ENCODE data around the gene HIPK1. TPM values are rescaled to one million over a fixed set of nuclear protein-coding genes. Genes with fewer than 3 reads are reported as not detected.
A peak's percentile ranks its signal among the peaks of the same experiment; 100 is the strongest.

HIPK1 gene
- total RNA-seq, 1 donor from 2014 or later, result 108 TPM

GRCh38 chr1:113901191-113901590 lies 27.9 kb upstream of the HIPK1 start:
- peaks cover 70% of the 10 kb centered on the region for H3K36me3 Mint-ChIP-seq (ENCODE audit: low read depth)
- DNase-seq (ENCODE audit: low spot score), result no peak
- H3K4me1 Mint-ChIP-seq (ENCODE audit: low read depth), result peaks cover 50% of the 10 kb centered on the region
- peak overlapping the region; percentile 41 for H3K27ac Mint-ChIP-seq
- no peaks in the 10 kb centered on the region for H3K27me3 Mint-ChIP-seq (ENCODE audit: low read depth)
- H3K9me3 Mint-ChIP-seq, result no peaks in the 10 kb centered on the region
- intact Hi-C loops (cut with micrococcal nuclease), result no loop called here
- H3K4me3 Mint-ChIP-seq (ENCODE audit: low read depth), result no peak overlapping the region

GRCh38 chr1:113903501-113904292 lies 25.4 kb upstream of the HIPK1 start:
- intact Hi-C loops (cut with micrococcal nuclease), result no loop called here
- Mint-ChIP-seq H3K4me3 (ENCODE audit: low read depth) (peak overlapping the region; percentile 99), H3K36me3 (ENCODE audit: low read depth) (peaks cover 66% of the 10 kb centered on the region), H3K27me3 (ENCODE audit: low read depth) (no peaks in the 10 kb centered on the region), H3K27ac (peak overlapping the region; percentile 97), H3K9me3 (no peaks in the 10 kb centered on the region), H3K4me1 (ENCODE audit: low read depth) (peaks cover 57% of the 10 kb centered on the region)
- DNase-seq (ENCODE audit: low spot score), result no peak

- H3K9me3 Mint-ChIP-seq, result no peaks in the 10 kb centered on the region
- peak overlapping the region; percentile 99 for H3K4me3 Mint-ChIP-seq (ENCODE audit: low read depth)
- DNase-seq (ENCODE audit: low spot score), result no peak
- H3K27me3 Mint-ChIP-seq (ENCODE audit: low read depth), result no peaks in the 10 kb centered on the region
- intact Hi-C loops (cut with micrococcal nuclease), result no loop called here
- peaks cover 65% of the 10 kb centered on the region for H3K36me3 Mint-ChIP-seq (ENCODE audit: low read depth)
- H3K27ac Mint-ChIP-seq, result peak overlapping the region; percentile 97
- H3K4me1 Mint-ChIP-seq (ENCODE audit: low read depth), result peaks cover 60% of the 10 kb centered on the region
These were observed 24.8 kb upstream of the HIPK1 start for GRCh38 chr1:113904293-113904673.

GRCh38 chr1:113904674-113905434 lies 24.3 kb upstream of the HIPK1 start, which contains the start of the genes AP4B1 and DCLRE1B:
AP4B1 (minus strand) TSS chr1:113904799; CDS start chr1:113904717, 82 bp downstream.
DCLRE1B (plus strand) TSS chr1:113905326; CDS start chr1:113905587, 261 bp downstream.
- H3K4me3 Mint-ChIP-seq (ENCODE audit: low read depth), result peak within 1 kb of the TSS; percentile 99
- H3K4me1 Mint-ChIP-seq (ENCODE audit: low read depth), result peaks cover 59% of the 10 kb centered on the region
- no peaks in the 10 kb centered on the region for H3K9me3 Mint-ChIP-seq
- no peaks in the 10 kb centered on the region for H3K27me3 Mint-ChIP-seq (ENCODE audit: low read depth)
- intact Hi-C loops (cut with micrococcal nuclease), result loop anchor here (1.0 kb wide), 4 partner anchors 24 to 93 kb away; partner anchors contain the start of genes HIPK1, PTPN22 and RSBN1
- peak; percentile 99 for DNase-seq (ENCODE audit: low spot score)
- H3K27ac Mint-ChIP-seq, result peak within 1 kb of the TSS; percentile 97
- H3K36me3 Mint-ChIP-seq (ENCODE audit: low read depth), result peaks cover 67% of the 10 kb centered on the region

GRCh38 chr1:113905435-113905861 lies 23.7 kb upstream of the HIPK1 start:
- Mint-ChIP-seq H3K9me3 (no peaks in the 10 kb centered on the region), H3K4me1 (ENCODE audit: low read depth) (peaks cover 59% of the 10 kb centered on the region), H3K36me3 (ENCODE audit: low read depth) (peaks cover 67% of the 10 kb centered on the region), H3K27ac (peak overlapping the region; percentile 97), H3K27me3 (ENCODE audit: low read depth) (no peaks in the 10 kb centered on the region), H3K4me3 (ENCODE audit: low read depth) (peak overlapping the region; percentile 99)
- intact Hi-C loops (cut with micrococcal nuclease), result loop anchor here (1.0 kb wide), 4 partner anchors 24 to 93 kb away; partner anchors contain the start of genes HIPK1, PTPN22 and RSBN1
- no peak for DNase-seq (ENCODE audit: low spot score)

GRCh38 chr1:113912594-113913311 lies 16.4 kb upstream of the HIPK1 start:
- H3K36me3 Mint-ChIP-seq (ENCODE audit: low read depth), result peaks cover 58% of the 10 kb centered on the region
- peaks cover 25% of the 10 kb centered on the region for H3K4me1 Mint-ChIP-seq (ENCODE audit: low read depth)
- H3K4me3 Mint-ChIP-seq (ENCODE audit: low read depth), result no peak overlapping the region
- intact Hi-C loops (cut with micrococcal nuclease), result no loop called here
- no peak overlapping the region for H3K27ac Mint-ChIP-seq
- H3K27me3 Mint-ChIP-seq (ENCODE audit: low read depth), result no peaks in the 10 kb centered on the region
- no peaks in the 10 kb centered on the region for H3K9me3 Mint-ChIP-seq
- no peak for DNase-seq (ENCODE audit: low spot score)

- Mint-ChIP-seq H3K4me3 (ENCODE audit: low read depth) (no peak overlapping the region), H3K9me3 (no peaks in the 10 kb centered on the region), H3K4me1 (ENCODE audit: low read depth) (peaks cover 26% of the 10 kb centered on the region), H3K27ac (no peak overlapping the region), H3K27me3 (ENCODE audit: low read depth) (no peaks in the 10 kb centered on the region), H3K36me3 (ENCODE audit: low read depth) (peaks cover 53% of the 10 kb centered on the region)
- DNase-seq (ENCODE audit: low spot score), result no peak
- intact Hi-C loops (cut with micrococcal nuclease), result no loop called here
These were observed 15.8 kb upstream of the HIPK1 start for GRCh38 chr1:113913312-113913668.

- Mint-ChIP-seq H3K27ac (no peak overlapping the region), H3K4me3 (ENCODE audit: low read depth) (no peak overlapping the region), H3K27me3 (ENCODE audit: low read depth) (no peaks in the 10 kb centered on the region), H3K9me3 (no peaks in the 10 kb centered on the region), H3K36me3 (ENCODE audit: low read depth) (peaks cover 45% of the 10 kb centered on the region), H3K4me1 (ENCODE audit: low read depth) (peaks cover 22% of the 10 kb centered on the region)
- intact Hi-C loops (cut with micrococcal nuclease), result no loop called here
- DNase-seq (ENCODE audit: low spot score), result no peak
These were observed 15.0 kb upstream of the HIPK1 start for GRCh38 chr1:113913887-113914664.

GRCh38 chr1:113916974-113917373 lies 12.2 kb upstream of the HIPK1 start:
- H3K27me3 Mint-ChIP-seq (ENCODE audit: low read depth), result no peaks in the 10 kb centered on the region
- no peak overlapping the region for H3K4me3 Mint-ChIP-seq (ENCODE audit: low read depth)
- H3K4me1 Mint-ChIP-seq (ENCODE audit: low read depth), result peaks cover 11% of the 10 kb centered on the region

GRCh38 chr1:113917400-113918082 lies 11.6 kb upstream of the HIPK1 start:
- Mint-ChIP-seq H3K4me1 (ENCODE audit: low read depth) (peaks cover 11% of the 10 kb centered on the region), H3K27me3 (ENCODE audit: low read depth) (peaks cover under 1% of the 10 kb centered on the region), H3K9me3 (no peaks in the 10 kb centered on the region), H3K27ac (no peak overlapping the region), H3K36me3 (ENCODE audit: low read depth) (peaks cover 16% of the 10 kb centered on the region), H3K4me3 (ENCODE audit: low read depth) (no peak overlapping the region)
- no peak for DNase-seq (ENCODE audit: low spot score)
- intact Hi-C loops (cut with micrococcal nuclease), result no loop called here

More at GRCh38 chr1:113916974-113917373, 12.2 kb upstream of the HIPK1 start:
- H3K36me3 Mint-ChIP-seq (ENCODE audit: low read depth), result peaks cover 18% of the 10 kb centered on the region
- no peak overlapping the region for H3K27ac Mint-ChIP-seq
- no peaks in the 10 kb centered on the region for H3K9me3 Mint-ChIP-seq
- DNase-seq (ENCODE audit: low spot score), result no peak
- intact Hi-C loops (cut with micrococcal nuclease), result no loop called here

GRCh38 chr1:113918243-113918642 lies 10.9 kb upstream of the HIPK1 start:
- Mint-ChIP-seq H3K27me3 (ENCODE audit: low read depth) (peaks cover 4% of the 10 kb centered on the region), H3K27ac (no peak overlapping the region), H3K9me3 (no peaks in the 10 kb centered on the region), H3K4me1 (ENCODE audit: low read depth) (peaks cover 7% of the 10 kb centered on the region), H3K4me3 (ENCODE audit: low read depth) (no peak overlapping the region), H3K36me3 (ENCODE audit: low read depth) (peaks cover 10% of the 10 kb centered on the region)
- no peak for DNase-seq (ENCODE audit: low spot score)
- intact Hi-C loops (cut with micrococcal nuclease), result no loop called here

Measured in activated T-helper 2 cell treated with anti-CD3 and anti-CD28 coated beads, Interferon-gamma antibody, Interleukin-2, Interleukin-4, amounts not matched to agents 10 μg/mL and 5 μg/mL and 100 μg/mL, durations not matched to agents 14 hours and 24 hours and 36 hours (primary cell).